K562 (cell line): ENCODE measurements around the gene EEFSEC. TPM values are rescaled to one million over a fixed set of nuclear protein-coding genes. Genes with fewer than 3 reads are reported as not detected.
A peak's percentile ranks its signal among the peaks of the same experiment; 100 is the strongest.

Experiments used
- DMBX1 ChIP-seq: fragments of 250-450 bp; sonication (Bioruptor Pico); IDR thresholded peaks from 2 replicates; pipeline ENCODE4 v1.8.0; 2022; ENCODE audit warnings: inconsistent platforms, mild to moderate bottlenecking, moderate library complexity, borderline replicate concordance
- E2F3 ChIP-seq: fragments of 250-450 bp; sonication (Bioruptor Pico); IDR thresholded peaks from 2 replicates; pipeline ENCODE4 v1.4.0; 2020; ENCODE audit warnings: mild to moderate bottlenecking
- EP300 ChIP-seq: IDR thresholded peaks from 2 replicates; pipeline ENCODE4 v1.6.1; 2012; ENCODE audit warnings: low read length, improper control_type of control experiment
- HNRNPUL1 ChIP-seq: fragments of 200-400 bp; formaldehyde crosslinking; IDR thresholded peaks from 2 replicates; pipeline ENCODE4 v1.6.1; 2017; ENCODE audit warnings: low read length
- NFRKB ChIP-seq: fragments of 450-650 bp; IDR thresholded peaks from 2 replicates; pipeline ENCODE4 v1.6.1; 2016; ENCODE audit warnings: low read depth
- NR2C2 ChIP-seq, 2 experiments: fragments of 200-800 bp in 1 of 2; sonication (Bioruptor generic) in 1 of 2; sonication (generic) in 1 of 2; formaldehyde crosslinking in 1 of 2; IDR thresholded peaks; 2 replicates each; pipeline versions ENCODE4 v1.6.1 to v1.8.0; 2016 to 2022; ENCODE audit warnings: mild to moderate bottlenecking in 1 of 2, missing compliant biosample characterization in 1 of 2, missing genetic modification characterization in 1 of 2, missing genetic modification reagents in 1 of 2
- PCBP1 ChIP-seq: fragments of 200-400 bp; formaldehyde crosslinking; IDR thresholded peaks from 2 replicates; pipeline ENCODE4 v1.6.1; 2018; ENCODE audit warnings: mild to moderate bottlenecking, low read depth, low read length; ENCODE audit not compliant: poor library complexity, severe bottlenecking
- RBFOX2 ChIP-seq: fragments of 200-400 bp; formaldehyde crosslinking; IDR thresholded peaks from 2 replicates; pipeline ENCODE4 v1.6.1; 2017; ENCODE audit warnings: low read depth, mild to moderate bottlenecking, low read length, moderate library complexity
- SRF ChIP-seq, 2 experiments: fragments of 250-450, 450-650 bp in 1 of 2; sonication (Bioruptor Pico) in 1 of 2; sonication (generic) in 1 of 2; formaldehyde crosslinking; IDR thresholded peaks; 2 replicates each; pipeline versions ENCODE4 v1.5.0 to v1.5.1; 2020 to 2022; ENCODE audit warnings: mild to moderate bottlenecking in 1 of 2, missing genetic modification reagents in 1 of 2
- UBTF ChIP-seq, 2 experiments: IDR thresholded peaks; 2 replicates each; pipeline ENCODE4 v1.6.1; 2012; ENCODE audit warnings: improper control_type of control experiment in 2 of 2, low read depth in 2 of 2, low read length in 2 of 2, borderline replicate concordance in 1 of 2
- YY1 ChIP-seq, 3 experiments: IDR thresholded peaks; 2 replicates each; pipeline ENCODE4 v1.6.1; 2011; ENCODE audit warnings: low read length in 2 of 3, mild to moderate bottlenecking in 2 of 3, moderate library complexity in 2 of 3, borderline replicate concordance in 1 of 3, control low read depth in 1 of 3, low read depth in 1 of 3; ENCODE audit not compliant: insufficient read depth in 3 of 3, insufficient replicate concordance in 2 of 3, control insufficient read depth in 1 of 3, insufficient read length in 1 of 3; ENCODE audit errors: extremely low read depth in 1 of 3
- ZKSCAN8 ChIP-seq: fragments of 200-800 bp; sonication (Bioruptor generic); IDR thresholded peaks from 2 replicates; pipeline ENCODE4 v1.6.1; 2016; ENCODE audit warnings: missing genetic modification characterization, missing compliant biosample characterization
- ZNF184 ChIP-seq: sonication (generic); formaldehyde crosslinking; IDR thresholded peaks from 2 replicates; pipeline ENCODE4 v1.5.0; 2020; ENCODE audit warnings: missing genetic modification reagents
- ZNF311 ChIP-seq: fragments of 250-450 bp; sonication (Bioruptor Pico); IDR thresholded peaks from 2 replicates; pipeline ENCODE4 v1.4.0; 2020; ENCODE audit warnings: mild to moderate bottlenecking, moderate library complexity
- polyA plus RNA-seq, 8 experiments: library from polyadenylated mRNA; depleted of rRNA in 4 of 8; stranded (reverse) in 5 of 8; unstranded in 3 of 8; fragments of >200 nt; fragmentation: Nextera tagmentation in 2 of 8; fragmentation: Illumina TruSeq in 1 of 8; extraction: Ambion mirVana in 2 of 8; extraction: Trizol in 1 of 8; gene quantifications; 2 replicates each; pipeline versions ENCODE4 v1.2.1 to v1.2.3, GENCODE V29; 2011 to 2014; ENCODE audit warnings: inconsistent platforms in 1 of 8, missing spikeins in 1 of 8
- total RNA-seq, 7 experiments: library from RNA; depleted of rRNA in 6 of 7; stranded (reverse); fragments of >200 nt in 6 of 7; fragmentation: Illumina TruSeq in 2 of 7; extraction: Trizol in 2 of 7; gene quantifications; 2 replicates each; pipeline versions ENCODE4 v1.2.1 to v1.2.3, GENCODE V29; 2011 to 2021; ENCODE audit warnings: low replicate concordance in 1 of 7
- TF ChIP-seq, protein P1 (sequence below): fragments of 450-650 bp; IDR thresholded peaks from 2 replicates; pipeline ENCODE4 v1.6.1; 2017; ENCODE audit warnings: antibody characterized with exemption, mild to moderate bottlenecking

The EEFSEC gene
- total and polyA plus RNA-seq, 9 of the 15 experiments (the other 6 are each of a cell fraction or from before 2014, with no cell fraction given) = 0.35 to 11.8 (median 7.7) TPM

DNA sequence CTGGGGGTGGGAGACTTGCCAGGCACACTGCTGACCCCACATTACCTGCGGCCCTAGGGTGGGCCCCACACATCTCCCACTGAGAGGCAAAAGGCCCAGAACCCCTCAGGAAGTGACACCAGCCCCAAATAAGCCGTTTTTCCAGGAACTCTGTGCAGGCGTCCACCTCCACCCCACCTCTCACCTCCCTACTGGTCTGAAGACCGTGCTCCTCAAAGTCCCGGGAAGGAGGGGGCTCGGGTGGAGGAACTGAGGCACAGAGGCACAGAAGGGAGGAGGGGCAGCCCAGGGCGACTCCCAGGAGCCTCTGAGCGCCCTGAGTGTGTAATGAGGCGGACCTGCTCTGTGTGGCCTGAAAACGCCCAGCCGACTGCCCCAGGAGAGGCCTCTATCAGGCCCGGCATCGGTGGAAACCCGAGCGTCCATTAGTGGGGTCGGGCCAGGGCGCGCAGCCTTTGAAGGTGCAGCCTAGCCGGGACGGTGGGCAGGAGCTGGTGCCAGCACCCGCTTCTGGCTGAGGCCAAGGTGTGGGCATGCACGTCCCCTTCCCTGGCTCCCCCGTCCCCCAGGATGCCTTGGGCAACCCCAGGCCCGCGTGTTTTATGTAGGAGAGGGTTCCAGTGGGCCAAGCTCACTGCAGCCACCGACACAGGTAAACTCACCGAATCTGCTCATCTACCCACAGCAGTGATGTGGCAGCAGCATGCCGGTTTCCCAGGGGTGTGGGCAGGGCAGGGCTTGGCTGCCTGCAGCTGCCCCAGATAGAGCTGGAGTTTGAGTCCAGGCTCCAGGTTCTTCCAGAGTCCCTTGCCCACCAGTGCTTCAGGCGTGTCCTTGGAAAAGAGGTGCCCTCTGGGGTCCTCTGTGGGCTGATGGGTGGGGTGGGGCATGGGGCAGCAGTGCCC, 257.6 kb downstream of the EEFSEC start (continued):
- peak; percentile 28; the same call in 1 of the 2 replicates for TF ChIP-seq E2F3 (CRISPR knock-in tag)
- no peak for TF ChIP-seq ZNF184
- TF ChIP-seq RBFOX2 = peak; percentile 10; the same call in 1 of the 2 replicates
- 0 out of 2 replicates have a peak, but pooled peaks have one; percentile 3 for TF ChIP-seq NFRKB
- TF ChIP-seq ZKSCAN8 = 0 out of 2 replicates have a peak, but pooled peaks have one; percentile 21
- TF ChIP-seq SRF (CRISPR knock-in tag; IDR thresholded peaks at IDR 0.05) = no peak
- 0 out of 2 replicates have a peak, but pooled peaks have one; percentile 7 for TF ChIP-seq ZNF311 (CRISPR knock-in tag)
- TF ChIP-seq EP300 = 0 out of 2 replicates have a peak, but pooled peaks have one; percentile 29
- no peak for TF ChIP-seq HNRNPUL1
- 0 out of 2 replicates have a peak, but pooled peaks have one; percentile 78 for TF ChIP-seq DMBX1 (CRISPR knock-in tag)
- no peak for TF ChIP-seq PCBP1
- peak in 1 of 3 experiments; percentile 28 for TF ChIP-seq YY1 (IDR thresholded peaks at IDR 0.05; ENCODE audit: borderline replicate concordance in 1 of 3, control insufficient read depth in 1 of 3, extremely low read depth in 1 of 3, insufficient read depth in 3 of 3, insufficient read length in 1 of 3, insufficient replicate concordance in 2 of 3, low read depth in 1 of 3, low read length in 2 of 3)
- TF ChIP-seq, protein P1, sequence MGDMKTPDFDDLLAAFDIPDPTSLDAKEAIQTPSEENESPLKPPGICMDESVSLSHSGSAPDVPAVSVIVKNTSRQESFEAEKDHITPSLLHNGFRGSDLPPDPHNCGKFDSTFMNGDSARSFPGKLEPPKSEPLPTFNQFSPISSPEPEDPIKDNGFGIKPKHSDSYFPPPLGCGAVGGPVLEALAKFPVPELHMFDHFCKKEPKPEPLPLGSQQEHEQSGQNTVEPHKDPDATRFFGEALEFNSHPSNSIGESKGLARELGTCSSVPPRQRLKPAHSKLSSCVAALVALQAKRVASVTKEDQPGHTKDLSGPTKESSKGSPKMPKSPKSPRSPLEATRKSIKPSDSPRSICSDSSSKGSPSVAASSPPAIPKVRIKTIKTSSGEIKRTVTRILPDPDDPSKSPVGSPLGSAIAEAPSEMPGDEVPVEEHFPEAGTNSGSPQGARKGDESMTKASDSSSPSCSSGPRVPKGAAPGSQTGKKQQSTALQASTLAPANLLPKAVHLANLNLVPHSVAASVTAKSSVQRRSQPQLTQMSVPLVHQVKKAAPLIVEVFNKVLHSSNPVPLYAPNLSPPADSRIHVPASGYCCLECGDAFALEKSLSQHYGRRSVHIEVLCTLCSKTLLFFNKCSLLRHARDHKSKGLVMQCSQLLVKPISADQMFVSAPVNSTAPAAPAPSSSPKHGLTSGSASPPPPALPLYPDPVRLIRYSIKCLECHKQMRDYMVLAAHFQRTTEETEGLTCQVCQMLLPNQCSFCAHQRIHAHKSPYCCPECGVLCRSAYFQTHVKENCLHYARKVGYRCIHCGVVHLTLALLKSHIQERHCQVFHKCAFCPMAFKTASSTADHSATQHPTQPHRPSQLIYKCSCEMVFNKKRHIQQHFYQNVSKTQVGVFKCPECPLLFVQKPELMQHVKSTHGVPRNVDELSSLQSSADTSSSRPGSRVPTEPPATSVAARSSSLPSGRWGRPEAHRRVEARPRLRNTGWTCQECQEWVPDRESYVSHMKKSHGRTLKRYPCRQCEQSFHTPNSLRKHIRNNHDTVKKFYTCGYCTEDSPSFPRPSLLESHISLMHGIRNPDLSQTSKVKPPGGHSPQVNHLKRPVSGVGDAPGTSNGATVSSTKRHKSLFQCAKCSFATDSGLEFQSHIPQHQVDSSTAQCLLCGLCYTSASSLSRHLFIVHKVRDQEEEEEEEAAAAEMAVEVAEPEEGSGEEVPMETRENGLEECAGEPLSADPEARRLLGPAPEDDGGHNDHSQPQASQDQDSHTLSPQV = peak; percentile 65
- TF ChIP-seq NR2C2 (CRISPR knock-in tag; IDR thresholded peaks at IDR 0.05) = no peak
- 0 out of 2 replicates have a peak, but pooled peaks have one; percentile 12 for TF ChIP-seq NR2C2 (tag; IDR thresholded peaks at IDR 0.05)
- TF ChIP-seq UBTF (IDR thresholded peaks at IDR 0.05; ENCODE audit: borderline replicate concordance in 1 of 2, low read depth in 2 of 2, low read length in 2 of 2) = peak in 1 of 2 experiments; percentile 26; a peak in 1 of 4 replicates
